DND-41 (cell line): ENCODE measurements around the gene PRKCA.

Experiments used
- CTCF ChIP-seq: IDR thresholded peaks from 2 replicates; pipeline ENCODE4 v1.5.1; 2012; ENCODE audit warnings: borderline replicate concordance, low read length, moderate library complexity, mild to moderate bottlenecking; ENCODE audit not compliant: poor library complexity, severe bottlenecking; ENCODE audit errors: extremely low read depth
- EZH2 ChIP-seq: IDR thresholded peaks from 3 replicates; pipeline ENCODE4 v1.6.1; 2012; ENCODE audit warnings: borderline replicate concordance, low read depth, mild to moderate bottlenecking, moderate library complexity, low read length, inconsistent platforms; ENCODE audit not compliant: severe bottlenecking

GRCh38 chr17:66296289-66296725, 6.1 kb upstream of the PRKCA start:
- TF ChIP-seq CTCF = no peak
- TF ChIP-seq EZH2 = no peak
